ENCODE data around the gene PIK3CD. TPM values are rescaled to one million over a fixed set of nuclear protein-coding genes. Genes with fewer than 3 reads are reported as not detected.
A peak's percentile ranks its signal among the peaks of the same experiment; 100 is the strongest.

PIK3CD gene
- total RNA-seq, 4 donors from 2014 or later = 4.2 to 5.4 (median 5.0) TPM

DNA sequence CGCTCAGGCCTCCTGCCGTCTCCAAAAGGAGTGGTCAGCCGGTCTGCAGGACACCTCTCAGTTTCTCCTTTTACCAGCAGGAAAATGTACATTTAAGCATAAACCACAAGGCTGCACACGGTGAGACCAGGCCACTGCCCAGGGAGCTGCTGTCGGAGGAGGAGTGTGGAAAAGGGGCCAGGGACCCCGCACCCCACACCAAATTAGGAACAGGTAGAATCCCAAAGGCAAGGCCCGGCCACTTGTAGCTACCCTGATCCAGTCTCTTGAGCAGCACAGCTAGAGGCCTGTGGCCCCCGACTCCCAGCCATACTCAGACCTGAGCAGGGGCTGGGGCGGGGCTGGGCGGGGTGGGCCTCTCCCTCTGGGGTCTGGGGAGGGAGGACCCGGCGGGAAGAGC, 78.0 kb downstream of the PIK3CD start:
- DNase-seq (ENCODE audit: low spot score in 2 of 2) = no peak
- no peak for TF ChIP-seq CTCF (IDR thresholded peaks at IDR 0.05)
- no peak for TF ChIP-seq POLR2A (IDR thresholded peaks at IDR 0.05)
- intact Hi-C loops (cut with DNase I; ENCODE audit: low total_unique reads) = no loop called here
- 89 to 92% methylated on average over 12 of the region's 12 CpGs for WGBS, 2 donors
- H3K4me3 ChIP-seq (ENCODE audit: low read depth, poor library complexity, severe bottlenecking) = no peak overlapping the region

GRCh38 chr1:9730096-9730901, 78.8 kb downstream of the PIK3CD start:
- no peak overlapping the region for H3K4me3 ChIP-seq (ENCODE audit: low read depth, poor library complexity, severe bottlenecking)
- WGBS, 2 donors = 84 to 87% methylated on average over 45 of the region's 45 CpGs
- intact Hi-C loops (cut with DNase I; ENCODE audit: low total_unique reads) = no loop called here
- no peak for TF ChIP-seq POLR2A (IDR thresholded peaks at IDR 0.05)
- no peak for TF ChIP-seq CTCF (IDR thresholded peaks at IDR 0.05)
- peak in 1 of 2 donors; percentile 55 for DNase-seq (ENCODE audit: low spot score in 2 of 2)

DNA sequence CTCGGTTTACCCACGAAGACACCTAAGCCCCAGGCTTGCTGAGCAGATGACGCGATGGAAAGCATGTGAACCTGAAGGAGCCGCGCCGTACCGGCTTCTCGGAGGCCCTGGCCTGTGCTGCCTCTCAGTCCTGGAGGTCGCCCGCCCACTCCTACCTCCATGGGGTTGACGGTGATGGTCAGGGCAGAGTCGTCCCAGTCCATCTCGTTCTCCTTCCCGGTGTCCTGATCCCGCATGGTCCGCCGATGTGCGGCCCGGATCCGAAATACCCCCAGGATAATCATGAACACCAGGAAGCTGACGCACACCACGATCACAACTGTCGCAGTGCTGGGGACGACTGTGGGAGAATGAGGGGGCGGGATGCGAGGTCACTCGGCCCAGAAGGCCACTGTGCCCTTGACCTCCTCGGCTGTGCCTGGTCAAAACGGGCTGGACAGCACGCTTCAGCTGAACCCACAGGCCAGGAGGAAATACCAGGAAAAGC, 79.6 kb downstream of the PIK3CD start:
- intact Hi-C loops (cut with DNase I; ENCODE audit: low total_unique reads) = no loop called here
- TF ChIP-seq CTCF (IDR thresholded peaks at IDR 0.05) (no peak), POLR2A (IDR thresholded peaks at IDR 0.05) (no peak)
- no peak for DNase-seq (ENCODE audit: low spot score in 2 of 2)
- WGBS, 2 donors = 96% methylated on average over 31 of the region's 31 CpGs
- H3K4me3 ChIP-seq (ENCODE audit: low read depth, poor library complexity, severe bottlenecking) = no peak overlapping the region

- intact Hi-C loops (cut with DNase I; ENCODE audit: low total_unique reads) = no loop called here
- no peak for DNase-seq (ENCODE audit: low spot score in 2 of 2)
- no peak overlapping the region for H3K4me3 ChIP-seq (ENCODE audit: low read depth, poor library complexity, severe bottlenecking)
- WGBS, 2 donors = 95 to 96% methylated on average over 18 of the region's 18 CpGs
- no peak for TF ChIP-seq CTCF (IDR thresholded peaks at IDR 0.05)
Measured at GRCh38 chr1:9731561-9731960, 80.0 kb downstream of the PIK3CD start.

GRCh38 chr1:9732123-9732971, 80.8 kb downstream of the PIK3CD start:
- DNase-seq (ENCODE audit: low spot score in 2 of 2) = no peak
- intact Hi-C loops (cut with DNase I; ENCODE audit: low total_unique reads) = no loop called here
- TF ChIP-seq POLR2A (IDR thresholded peaks at IDR 0.05) (no peak), CTCF (IDR thresholded peaks at IDR 0.05) (no peak)
- WGBS, 2 donors = 86 to 89% methylated on average over 18 of the region's 18 CpGs
- no peak overlapping the region for H3K4me3 ChIP-seq (ENCODE audit: low read depth, poor library complexity, severe bottlenecking)
